ENCODE data around the gene WASHC4. TPM values are rescaled to one million over a fixed set of nuclear protein-coding genes. Genes with fewer than 3 reads are reported as not detected.

WASHC4 gene
- total RNA-seq, 2 donors from 2014 or later: 68.0 to 84.5 TPM

- H3K27ac ChIP-seq: peak within 1 kb of the TSS; percentile 65 to 71
- no peaks in the 10 kb centered on the region for H3K27me3 ChIP-seq (replicated peaks; ENCODE audit: insufficient read depth)
- TF ChIP-seq CTCF (IDR thresholded peaks at IDR 0.05): no peak
- H3K36me3 ChIP-seq: no peaks in the 10 kb centered on the region
- no peaks in the 10 kb centered on the region for H3K9me3 ChIP-seq
- peak within 1 kb of the TSS; percentile 86 for H3K4me3 ChIP-seq
- peaks cover 0 to 12% of the 10 kb centered on the region in 2 donors for H3K4me1 ChIP-seq (ENCODE audit: control insufficient read depth in 1 of 2, low read depth in 2 of 2)
- ATAC-seq (ENCODE audit: insufficient number of reproducible peaks, low FRiP score, low read depth) (peak; percentile 66), DNase-seq (ENCODE audit: low spot score) (peak; percentile 64)
These were observed 23.0 kb upstream of the WASHC4 start, which contains the start of gene ALDH1L2 for GRCh38 chr12:105084251-105085250. TSS of gene ALDH1L2 (minus strand) at chr12:105084458. CDS start at chr12:105084436, 22 bp downstream.

- Histone ChIP-seq H3K27me3 (replicated peaks; ENCODE audit: insufficient read depth) (no peaks in the 10 kb centered on the region), H3K27ac (no peak overlapping the region), H3K4me1 (ENCODE audit: control insufficient read depth in 1 of 2, low read depth in 2 of 2) (peaks cover 0 to 12% of the 10 kb centered on the region in 2 donors), H3K4me3 (no peak overlapping the region), H3K36me3 (no peaks in the 10 kb centered on the region), H3K9me3 (no peaks in the 10 kb centered on the region)
- DNase-seq (ENCODE audit: low spot score) (no peak), ATAC-seq (ENCODE audit: insufficient number of reproducible peaks, low FRiP score, low read depth) (no peak)
- TF ChIP-seq CTCF (IDR thresholded peaks at IDR 0.05): no peak
These were observed 22.0 kb upstream of the WASHC4 start for GRCh38 chr12:105085501-105085900.

DNA sequence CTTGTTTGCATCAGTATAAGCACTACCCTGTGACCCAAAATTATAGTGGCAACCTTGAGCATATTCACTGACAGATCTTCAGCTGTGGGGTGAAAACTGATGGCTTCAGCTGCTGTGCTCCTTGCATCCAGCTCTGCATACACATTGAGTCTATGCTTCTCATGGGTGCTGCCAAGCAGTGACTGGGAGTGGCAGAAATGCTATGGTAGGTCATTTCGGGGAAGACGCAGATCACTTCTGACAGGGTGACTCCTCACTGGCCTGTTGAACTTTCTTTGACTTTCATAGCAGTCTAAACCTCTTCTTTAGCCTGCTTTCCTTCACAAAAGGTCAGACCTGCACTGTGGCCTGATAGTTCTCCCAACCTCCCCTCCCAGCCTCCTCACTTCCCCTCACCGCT is 17.7 kb upstream of the WASHC4 start:
- no peak for TF ChIP-seq CTCF (IDR thresholded peaks at IDR 0.05)

GRCh38 chr12:105090361-105090760 is 17.2 kb upstream of the WASHC4 start:
- no peak for TF ChIP-seq CTCF (IDR thresholded peaks at IDR 0.05)
- no peak overlapping the region for H3K27ac ChIP-seq
- no peaks in the 10 kb centered on the region for H3K36me3 ChIP-seq
- no peaks in the 10 kb centered on the region for H3K27me3 ChIP-seq (replicated peaks; ENCODE audit: insufficient read depth)
- no peaks in the 10 kb centered on the region for H3K4me1 ChIP-seq (ENCODE audit: control insufficient read depth in 1 of 2, low read depth in 2 of 2)
- ATAC-seq (ENCODE audit: insufficient number of reproducible peaks, low FRiP score, low read depth) (no peak), DNase-seq (ENCODE audit: low spot score) (no peak)
- H3K9me3 ChIP-seq: no peaks in the 10 kb centered on the region
- no peak overlapping the region for H3K4me3 ChIP-seq

More for the DNA sequence above, 17.7 kb upstream of the WASHC4 start:
- DNase-seq (ENCODE audit: low spot score) (no peak), ATAC-seq (ENCODE audit: insufficient number of reproducible peaks, low FRiP score, low read depth) (no peak)
- H3K36me3 ChIP-seq: no peaks in the 10 kb centered on the region
- no peak overlapping the region for H3K27ac ChIP-seq
- no peaks in the 10 kb centered on the region for H3K9me3 ChIP-seq
- no peak overlapping the region for H3K4me3 ChIP-seq
- no peaks in the 10 kb centered on the region for H3K4me1 ChIP-seq (ENCODE audit: control insufficient read depth in 1 of 2, low read depth in 2 of 2)
- no peaks in the 10 kb centered on the region for H3K27me3 ChIP-seq (replicated peaks; ENCODE audit: insufficient read depth)

DNA sequence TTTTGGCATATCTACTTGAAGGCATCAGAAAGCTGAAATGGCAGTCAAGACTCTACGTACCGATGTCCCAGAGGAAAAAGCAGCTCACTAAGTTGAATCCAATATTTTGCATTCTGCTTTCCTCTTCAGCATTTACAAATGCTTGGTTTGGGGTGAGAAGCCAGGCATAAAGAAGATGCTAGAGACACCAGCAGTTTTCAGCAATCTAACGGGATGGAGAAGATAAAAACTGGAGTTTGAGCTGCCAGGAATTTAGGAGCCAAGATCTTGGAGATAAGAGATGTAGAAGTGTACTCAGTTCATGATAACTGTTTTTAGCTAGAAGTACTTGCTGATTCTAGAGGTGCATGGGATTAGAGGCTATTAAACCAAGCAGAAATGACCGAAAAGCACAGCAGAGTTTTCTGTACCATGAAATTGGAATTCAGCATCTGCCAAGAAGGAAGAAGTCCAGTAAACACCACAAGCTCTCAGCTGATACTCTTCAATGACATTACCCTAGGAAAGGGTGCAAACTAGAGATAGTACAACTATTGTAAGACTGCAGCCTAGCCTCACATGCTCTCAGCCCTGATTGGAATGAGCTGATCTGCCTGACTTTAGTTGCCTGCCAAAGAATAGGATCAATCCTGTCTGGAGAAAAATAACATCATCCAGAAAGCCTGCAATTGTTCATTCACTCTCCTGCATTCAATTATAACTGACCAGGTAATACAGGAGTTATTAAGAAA is 15.9 kb upstream of the WASHC4 start:
- Histone ChIP-seq H3K36me3 (no peaks in the 10 kb centered on the region), H3K27ac (no peak overlapping the region), H3K4me3 (no peak overlapping the region), H3K9me3 (no peaks in the 10 kb centered on the region), H3K4me1 (ENCODE audit: control insufficient read depth in 1 of 2, low read depth in 2 of 2) (no peaks in the 10 kb centered on the region), H3K27me3 (replicated peaks; ENCODE audit: insufficient read depth) (no peaks in the 10 kb centered on the region)
- no peak for TF ChIP-seq CTCF (IDR thresholded peaks at IDR 0.05)
- ATAC-seq (ENCODE audit: insufficient number of reproducible peaks, low FRiP score, low read depth): no peak
- no peak for DNase-seq (ENCODE audit: low spot score)
